ENCODE measurements around the gene JAKMIP2.

Gene JAKMIP2

DNA sequence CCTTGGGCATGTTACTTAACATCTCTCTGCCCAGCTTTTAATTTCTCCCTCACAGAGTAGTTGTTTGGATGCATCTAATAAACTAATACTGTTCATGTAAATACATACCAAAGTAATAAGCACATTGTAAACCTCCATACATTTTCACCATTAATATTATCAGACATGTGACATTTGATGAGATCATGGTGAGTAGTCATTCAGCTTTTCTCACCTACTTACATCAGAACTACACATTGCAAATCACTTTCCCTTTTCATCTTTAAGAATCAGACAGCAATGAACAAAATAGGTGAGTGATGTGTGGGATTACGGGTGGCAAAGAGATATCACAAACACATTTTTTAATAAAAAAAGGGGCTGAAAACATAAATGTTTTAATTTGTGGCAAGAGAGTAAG is 89.3 kb downstream of the JAKMIP2 start:
- no peak for DNase-seq

DNA sequence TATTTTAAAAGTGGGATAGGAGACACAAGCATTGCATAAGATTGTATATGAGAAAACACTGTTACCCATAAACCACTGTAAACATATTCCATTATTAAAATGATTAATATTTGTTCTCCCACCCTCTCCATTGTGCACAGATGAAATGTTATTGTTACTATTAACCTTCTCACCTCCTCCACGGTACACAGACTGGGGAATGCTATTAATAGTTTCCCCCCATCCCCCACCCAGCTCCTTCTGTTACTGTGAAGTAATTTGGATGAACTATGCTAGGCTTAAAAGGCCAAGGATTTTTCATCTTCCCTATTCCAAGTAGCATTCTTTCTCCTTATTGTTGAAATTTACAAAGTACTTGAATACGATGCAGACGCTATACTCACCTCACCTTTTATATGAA is 91.4 kb downstream of the JAKMIP2 start:
- no peak for DNase-seq

DNA sequence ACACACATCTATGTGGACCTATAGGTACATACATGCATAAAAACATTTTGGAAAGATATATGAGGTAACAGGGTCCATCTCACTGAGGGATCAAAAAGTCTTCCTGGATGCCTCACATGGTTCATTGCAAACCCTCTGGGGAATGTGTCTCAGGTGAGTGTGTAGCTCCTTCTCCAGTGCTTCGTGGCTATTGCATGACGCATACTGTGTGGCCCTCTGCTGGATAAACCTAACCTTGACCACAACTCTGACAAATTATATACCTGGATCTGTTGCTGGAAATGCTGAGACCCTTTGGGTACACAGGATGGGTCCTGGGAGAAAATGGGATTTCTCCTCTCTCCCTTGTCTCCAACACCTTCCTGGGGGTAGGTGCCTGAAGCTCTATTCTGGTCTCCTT is 91.9 kb downstream of the JAKMIP2 start:
- DNase-seq = no peak

DNA sequence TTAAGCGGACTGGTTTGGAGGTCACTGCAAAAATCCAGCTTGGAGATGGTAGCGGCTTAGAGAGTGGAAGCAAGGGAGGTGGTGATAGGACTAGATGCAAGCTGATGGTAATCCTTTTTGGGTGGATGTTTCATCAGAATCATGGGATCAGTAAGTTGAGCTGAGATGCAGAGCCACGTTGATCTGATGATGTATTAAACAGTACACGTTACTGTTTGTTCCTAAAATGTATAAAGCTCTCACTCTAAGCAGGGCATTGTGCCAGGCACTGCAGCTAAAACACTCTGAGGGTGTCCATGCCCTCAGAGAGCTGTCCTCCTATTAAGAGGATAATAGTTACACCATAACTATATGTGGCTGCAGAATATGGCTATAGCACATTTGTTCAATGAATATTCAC is 93.1 kb downstream of the JAKMIP2 start:
- DNase-seq = no peak

DNA sequence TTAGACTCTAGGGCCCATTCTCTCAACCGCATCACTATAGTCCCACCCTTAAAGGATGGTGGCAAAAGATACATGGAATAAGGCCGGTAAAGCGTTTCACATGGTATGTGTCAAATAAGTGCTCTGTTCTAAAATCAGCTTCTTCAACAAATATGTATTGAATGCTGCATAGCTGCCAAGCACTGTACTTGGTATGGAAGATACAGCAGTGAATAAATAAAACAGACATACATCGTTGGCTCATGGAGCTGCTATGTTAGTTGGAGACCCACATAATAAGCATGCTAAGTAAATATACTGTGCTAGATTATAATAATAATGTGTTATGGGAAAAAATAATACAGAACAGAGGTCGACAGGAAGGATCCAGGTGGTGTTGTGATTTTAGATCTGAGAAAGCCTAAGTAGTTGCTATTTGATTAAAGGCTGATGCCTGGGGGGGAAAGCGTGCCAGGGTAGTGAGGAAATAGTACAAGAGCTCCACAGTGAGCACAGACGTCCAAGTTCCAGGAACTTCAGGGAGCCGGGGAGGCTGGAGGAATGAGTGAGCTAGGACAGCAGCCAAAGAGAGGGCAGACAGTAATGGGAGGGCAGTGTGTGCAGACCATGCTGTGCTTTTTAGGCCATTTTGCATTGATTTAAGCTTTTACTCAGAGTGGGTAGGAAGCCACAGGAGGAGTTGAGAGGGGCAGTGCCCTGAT is 93.7 kb downstream of the JAKMIP2 start:
- DNase-seq = no peak

DNA sequence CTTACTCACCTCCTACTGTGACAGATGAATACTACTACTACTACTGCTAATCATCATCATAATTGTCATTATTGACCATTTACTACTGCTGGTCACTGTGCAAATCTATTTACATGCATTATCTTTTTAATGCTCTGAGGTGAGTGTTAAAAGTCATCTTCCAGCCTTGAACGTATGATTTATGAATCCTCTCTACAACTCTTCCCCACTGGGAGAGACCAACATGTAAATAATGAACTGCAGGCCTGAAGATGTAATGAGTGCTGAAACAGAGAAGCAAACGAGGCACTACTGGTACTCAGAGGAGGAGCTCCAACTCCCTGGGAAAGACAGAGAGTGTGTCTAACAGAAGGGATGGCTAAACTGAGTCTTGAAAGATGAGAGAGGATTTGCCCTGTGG is 95.4 kb downstream of the JAKMIP2 start:
- DNase-seq = no peak

DNA sequence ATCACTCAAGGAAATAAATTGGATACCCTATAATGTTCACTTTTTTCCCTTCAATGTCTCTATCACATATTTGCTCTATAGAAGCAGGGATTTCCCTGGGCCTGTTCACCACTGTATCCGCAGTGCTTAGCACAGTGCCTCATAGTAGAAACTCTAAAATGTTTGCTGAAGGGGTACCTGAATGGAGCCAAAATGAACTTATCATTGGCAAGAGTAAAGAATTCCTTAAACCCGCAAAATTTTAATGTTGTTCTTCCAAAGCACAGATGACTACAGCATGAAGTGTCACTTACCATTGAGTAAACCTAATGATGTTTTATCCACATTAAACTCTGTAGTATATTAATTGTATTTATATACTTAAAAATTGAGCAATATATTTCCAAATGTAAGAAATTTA is 96.1 kb downstream of the JAKMIP2 start:
- no peak for DNase-seq

DNA sequence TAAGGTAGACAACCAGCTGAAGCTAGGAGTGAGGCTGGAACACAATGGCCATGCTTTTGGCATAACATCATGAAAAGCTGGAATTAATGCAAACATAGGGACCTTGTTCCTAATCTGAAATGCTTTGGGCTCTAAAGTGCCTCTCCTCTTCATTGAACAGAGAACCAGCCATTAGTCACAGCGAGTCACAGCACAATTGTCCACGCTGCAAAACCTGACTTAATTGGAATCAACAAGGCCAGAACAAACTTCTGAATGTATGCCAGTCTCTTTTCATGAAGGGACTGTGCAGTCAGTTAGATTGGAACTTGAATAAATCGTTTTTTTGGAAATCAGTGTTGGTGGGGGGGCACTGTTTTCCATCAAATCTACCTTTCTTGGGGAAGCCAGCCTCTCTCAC is 96.5 kb downstream of the JAKMIP2 start:
- no peak for DNase-seq

DNA sequence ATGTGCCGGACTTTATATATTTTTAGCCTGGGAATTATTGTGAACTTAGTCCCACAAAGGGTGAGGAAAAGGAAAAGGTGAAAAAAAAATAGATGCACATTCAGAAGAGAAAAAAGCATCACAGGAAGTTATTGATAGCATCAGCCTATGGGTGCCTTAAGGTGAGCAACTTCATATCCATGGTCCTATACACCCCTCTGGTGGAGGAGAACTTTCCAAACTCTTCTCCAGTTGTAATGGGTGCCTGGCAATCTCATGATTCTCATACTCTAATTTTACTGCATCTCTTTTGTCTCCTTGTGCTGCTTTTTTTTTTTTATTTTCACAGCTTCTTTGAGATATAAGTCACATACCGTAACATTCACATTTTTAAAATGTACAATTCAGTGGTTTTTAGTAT is 107.4 kb downstream of the JAKMIP2 start:
- DNase-seq = no peak

DNA sequence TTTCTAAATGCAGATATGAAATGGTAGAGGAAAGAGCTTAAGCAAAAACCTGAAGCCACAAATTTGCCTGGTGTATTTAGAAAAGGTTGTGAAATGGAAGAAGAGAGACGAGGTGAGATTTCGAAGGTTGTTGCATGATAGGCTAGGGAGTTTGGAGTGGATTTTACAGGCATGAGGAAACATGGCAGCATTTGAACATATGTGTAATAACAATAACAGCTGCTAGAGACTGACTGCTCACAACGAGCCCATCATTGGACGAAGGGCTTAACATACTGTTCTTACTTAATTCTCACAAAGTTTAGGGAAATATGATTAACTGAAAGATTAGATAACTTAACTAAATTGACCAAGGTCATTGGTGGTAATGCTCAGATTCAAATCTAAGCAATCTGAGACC is 108.1 kb downstream of the JAKMIP2 start:
- no peak for DNase-seq

DNA sequence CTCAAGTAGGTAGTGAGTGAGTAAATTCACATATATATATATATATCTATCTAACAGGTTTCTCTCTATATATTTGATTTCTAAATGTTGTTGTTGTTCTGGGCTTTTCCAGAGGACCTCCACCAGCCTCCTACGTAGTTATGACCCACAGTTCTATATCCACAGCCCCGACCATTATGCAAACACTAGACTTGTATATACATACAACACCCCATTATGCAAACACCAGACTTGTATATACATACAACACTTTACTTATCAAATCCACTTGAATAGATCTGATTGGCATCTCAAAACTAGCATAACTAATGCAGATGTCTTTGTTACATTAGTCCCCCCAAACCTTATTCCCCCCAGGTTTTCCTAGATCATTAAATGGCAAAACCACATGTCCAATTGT is 108.7 kb downstream of the JAKMIP2 start:
- no peak for DNase-seq

DNA sequence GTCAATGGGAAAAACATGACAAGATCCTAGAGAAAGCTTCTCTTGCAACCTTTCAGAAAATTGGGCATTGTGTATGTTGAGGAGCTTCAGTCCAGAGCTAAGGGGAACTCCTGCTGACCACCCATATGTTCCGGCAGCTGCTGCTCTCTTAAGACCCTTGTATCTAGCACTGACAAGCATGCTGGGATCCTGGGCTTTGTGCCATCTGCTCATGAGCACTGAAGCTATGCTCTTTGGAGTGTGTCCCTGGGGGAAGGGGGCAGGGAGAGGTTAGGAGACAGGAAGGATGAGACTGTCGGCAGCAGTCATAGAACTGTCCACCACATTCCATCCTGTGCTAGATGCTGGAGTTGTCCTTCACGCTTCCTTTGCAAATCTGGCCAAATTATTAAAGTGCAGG is 109.3 kb downstream of the JAKMIP2 start:
- DNase-seq = no peak

DNA sequence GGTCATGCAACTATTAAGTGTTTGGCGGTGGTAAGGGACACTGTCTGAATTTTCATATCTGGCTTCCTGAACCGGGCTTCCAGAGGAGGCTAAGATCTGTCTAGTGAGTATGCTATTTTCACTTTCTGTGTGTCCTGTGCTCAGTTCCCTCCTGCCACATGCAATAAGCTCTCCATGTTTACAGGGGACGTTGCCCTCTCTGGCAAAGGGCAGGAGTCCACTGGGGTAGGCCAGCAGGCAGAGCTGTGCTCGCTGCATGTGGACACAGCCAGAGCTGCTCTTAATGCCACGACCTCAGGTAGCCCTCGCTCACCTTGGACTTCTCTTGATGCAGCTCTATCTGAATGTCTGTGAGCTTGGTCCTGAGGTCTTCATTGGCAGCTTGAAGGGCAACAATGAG is 111.2 kb downstream of the JAKMIP2 start:
- DNase-seq = no peak

DNA sequence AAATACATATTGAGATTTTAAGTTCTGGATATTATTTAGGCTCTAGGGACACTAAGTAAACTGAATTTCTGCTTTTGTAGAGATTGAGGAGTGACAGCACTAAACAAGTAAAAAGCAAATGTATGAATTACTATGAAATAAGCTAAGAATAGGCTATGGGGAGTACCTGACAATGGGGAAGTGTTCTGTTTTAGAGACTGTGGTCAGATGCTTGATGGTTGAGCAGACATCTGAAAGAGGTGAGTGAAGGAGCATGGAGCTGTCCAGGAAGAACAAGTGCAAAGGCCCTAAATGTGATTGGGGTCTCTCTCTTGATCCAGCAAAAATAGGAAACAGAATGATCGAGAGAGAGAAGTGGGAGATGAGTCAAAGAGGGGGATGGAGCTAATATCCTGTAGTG is 111.7 kb downstream of the JAKMIP2 start:
- no peak for DNase-seq

DNA sequence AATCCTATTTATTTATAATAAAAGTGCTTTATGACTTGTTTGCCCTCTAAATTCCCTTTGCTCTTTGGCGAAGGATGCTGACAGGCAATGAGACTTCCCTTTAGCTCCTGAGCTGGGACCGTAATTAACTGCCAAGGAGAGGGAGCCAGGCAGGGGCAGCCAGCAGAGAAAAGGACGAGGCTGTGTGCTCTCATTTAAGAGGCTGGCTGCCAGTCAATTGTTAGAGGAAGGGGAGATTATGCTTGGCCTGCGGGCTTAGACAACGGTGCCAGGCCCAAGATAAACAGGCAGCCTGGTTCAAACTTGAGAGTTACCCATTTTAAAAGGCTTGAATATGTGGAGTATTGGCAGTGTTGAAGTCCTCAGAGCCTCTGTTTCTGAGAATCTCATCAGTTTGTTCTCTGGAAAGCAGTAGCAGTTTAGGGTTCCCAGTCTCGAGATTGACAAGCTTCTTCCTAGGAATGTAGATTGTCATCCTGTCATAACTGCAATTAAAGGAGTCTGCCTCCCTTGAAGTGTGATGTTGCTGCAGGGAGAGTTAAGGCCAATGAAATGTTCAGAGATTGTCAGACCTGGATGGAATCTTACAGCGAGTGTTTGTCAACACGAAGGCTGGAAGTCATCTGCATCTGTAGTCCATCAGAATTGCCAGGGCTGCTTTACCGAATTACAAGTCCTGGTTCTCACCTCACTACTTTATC is 113.2 kb downstream of the JAKMIP2 start:
- DNase-seq = no peak

DNA sequence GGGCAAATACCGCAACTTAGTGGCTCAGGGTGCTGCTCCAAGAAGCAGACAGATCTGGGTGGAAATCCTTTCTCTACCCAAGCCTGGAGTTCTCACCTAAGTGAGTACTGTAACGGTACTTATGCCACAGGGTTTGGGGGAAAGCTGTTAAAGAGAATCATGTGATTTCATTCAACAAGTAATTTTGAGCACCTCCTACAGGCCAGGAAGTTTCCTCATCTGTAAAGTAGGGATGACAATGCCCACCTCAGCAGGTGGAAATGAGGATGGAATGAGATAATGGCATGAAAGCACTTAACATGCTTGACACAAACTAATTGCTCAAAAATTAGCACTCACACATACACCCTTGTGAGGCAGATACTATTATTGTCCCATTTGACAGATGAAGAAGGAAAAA is 114.1 kb downstream of the JAKMIP2 start:
- no peak for DNase-seq

DNA sequence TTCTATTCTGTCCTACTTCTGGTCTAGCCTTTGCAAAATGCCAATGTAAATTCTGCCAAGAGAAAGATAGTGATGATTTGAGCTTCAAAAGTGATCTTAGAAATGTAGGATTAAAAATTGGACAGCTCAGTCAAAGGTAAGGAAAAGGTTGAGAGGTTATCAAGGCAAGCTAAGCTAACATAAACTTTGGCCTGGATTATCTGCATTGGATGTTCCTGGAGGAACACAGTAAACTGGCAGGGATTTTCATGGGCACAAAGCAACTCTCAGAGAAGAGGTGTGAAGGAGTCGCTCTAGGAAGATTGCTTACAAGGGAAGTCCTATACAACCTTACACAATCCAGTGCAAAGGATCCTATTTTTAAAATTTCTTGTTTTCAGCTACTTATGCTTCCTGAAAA is 115.2 kb downstream of the JAKMIP2 start:
- no peak for DNase-seq

DNA sequence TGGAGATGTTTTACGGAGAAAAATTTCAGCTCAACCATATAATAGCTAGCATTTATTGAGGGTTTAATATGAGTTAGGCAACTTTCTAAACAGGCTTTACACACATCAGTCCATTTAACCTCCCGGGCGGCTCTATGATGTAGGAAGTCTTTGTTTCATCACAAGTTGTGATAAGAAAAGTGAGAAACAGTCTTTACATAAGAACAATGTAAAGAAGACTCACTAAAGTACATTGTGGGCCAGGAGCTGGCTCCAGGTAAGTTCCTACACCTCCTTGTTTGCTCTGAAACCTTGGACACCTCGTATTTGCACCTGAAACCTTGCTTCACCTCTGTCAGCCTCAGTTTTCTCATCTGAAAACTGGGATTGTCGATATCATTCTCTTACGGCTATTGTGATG is 116.1 kb downstream of the JAKMIP2 start:
- DNase-seq = no peak

DNA sequence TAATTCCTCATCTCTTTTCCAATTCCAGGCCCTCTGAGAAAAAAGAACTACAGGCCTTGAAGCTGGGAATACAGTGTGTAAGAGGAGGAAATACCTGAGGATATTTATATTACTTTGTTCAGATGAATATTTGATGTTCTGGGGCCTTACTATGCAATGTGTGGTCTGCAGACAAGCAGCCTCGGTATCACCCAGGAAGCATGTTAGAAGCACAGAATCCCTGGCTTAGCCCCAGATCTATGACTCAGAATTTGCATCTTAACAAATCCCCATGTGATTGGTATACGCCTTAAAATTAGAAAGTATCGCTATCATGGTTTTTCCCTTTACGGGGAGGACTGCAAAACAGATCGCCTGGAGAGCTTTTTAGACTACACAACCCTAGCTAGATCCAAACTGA is 121.0 kb downstream of the JAKMIP2 start:
- DNase-seq = no peak

DNA sequence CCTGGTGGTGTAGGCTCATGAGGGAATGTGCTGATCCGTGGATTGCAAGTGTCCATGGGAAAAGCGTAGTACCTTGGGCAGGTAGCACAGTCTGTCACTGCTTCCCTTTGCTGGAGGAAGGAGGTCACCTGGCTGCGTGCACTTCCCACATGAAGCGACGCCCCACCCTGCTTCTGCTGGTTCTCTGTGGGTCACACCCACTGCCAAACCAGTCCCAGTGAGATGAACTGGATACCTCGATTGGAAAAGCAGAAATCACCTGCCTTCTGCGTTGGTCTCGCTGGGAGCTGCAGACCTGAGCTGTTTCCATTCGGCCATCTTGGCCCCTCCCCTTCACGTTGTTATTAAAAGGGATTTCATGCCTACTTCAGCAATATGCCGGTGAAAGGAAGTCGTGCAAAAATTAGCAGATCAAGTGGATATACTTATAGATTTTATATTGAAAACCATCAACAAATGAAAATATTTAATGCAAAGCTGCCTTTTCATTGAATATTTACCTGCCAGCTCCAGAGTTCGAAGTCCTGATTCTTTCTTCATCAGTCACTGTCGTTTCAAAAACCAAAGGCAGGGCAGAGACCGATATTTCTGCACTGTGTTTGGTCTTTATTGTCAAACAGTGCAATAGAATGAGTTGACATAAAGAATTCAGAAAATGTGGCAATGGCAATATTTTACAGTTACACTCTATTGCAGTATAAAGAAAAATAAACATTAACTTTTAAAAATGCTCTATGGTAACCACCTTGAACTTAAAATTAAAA is 123.2 kb downstream of the JAKMIP2 start:
- no peak for DNase-seq

DNA sequence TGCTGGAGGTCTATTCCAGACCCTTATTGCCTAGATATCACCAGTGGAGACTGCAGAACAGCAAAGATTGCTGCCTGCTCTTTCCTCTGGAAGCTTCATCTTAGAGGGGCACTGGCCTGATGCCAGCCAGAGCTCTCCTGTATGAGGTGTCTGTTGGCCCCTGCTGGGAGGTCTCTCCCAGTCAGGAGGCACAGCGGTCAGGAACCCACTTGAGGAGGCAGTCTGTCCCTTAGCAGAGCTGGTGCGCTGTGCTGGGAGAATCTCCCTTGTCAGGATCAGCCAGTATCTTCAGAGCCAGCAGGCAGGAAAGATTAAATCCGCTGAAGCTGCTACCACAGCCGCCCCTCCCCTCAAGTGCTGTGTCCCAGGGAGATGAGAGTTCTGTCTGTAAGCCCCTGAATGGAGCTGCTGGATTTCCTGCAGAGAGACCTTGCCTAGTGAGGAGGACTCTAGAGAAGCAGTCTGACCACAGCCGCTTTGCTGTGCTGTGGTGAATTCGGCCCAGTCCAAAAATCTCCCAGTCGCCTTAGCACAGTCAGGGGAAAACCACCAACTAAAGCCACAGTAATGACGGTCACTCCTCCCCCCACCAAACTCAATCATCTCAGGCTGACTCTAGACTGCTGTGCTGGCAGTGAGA is 124.1 kb downstream of the JAKMIP2 start:
- no peak for DNase-seq

DNA sequence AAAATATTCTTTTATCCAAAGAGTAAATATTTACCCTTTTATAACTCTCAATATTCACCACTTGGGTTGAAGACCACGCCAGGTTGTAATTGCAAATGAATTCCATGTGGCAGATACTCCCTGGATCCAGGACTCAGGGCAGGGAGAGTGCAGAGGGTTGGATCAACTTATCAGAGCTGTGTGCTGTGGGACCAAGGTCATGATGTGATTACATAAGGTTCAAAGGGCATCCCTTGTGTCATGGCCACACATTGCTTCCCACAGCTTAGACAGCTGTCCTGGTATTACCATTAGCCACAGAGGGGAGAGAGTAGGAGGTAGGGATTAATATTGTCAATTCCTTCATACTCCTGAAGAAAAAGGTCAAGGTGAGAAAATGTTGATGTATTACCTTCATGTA is 133.9 kb downstream of the JAKMIP2 start:
- no peak for DNase-seq

DNA sequence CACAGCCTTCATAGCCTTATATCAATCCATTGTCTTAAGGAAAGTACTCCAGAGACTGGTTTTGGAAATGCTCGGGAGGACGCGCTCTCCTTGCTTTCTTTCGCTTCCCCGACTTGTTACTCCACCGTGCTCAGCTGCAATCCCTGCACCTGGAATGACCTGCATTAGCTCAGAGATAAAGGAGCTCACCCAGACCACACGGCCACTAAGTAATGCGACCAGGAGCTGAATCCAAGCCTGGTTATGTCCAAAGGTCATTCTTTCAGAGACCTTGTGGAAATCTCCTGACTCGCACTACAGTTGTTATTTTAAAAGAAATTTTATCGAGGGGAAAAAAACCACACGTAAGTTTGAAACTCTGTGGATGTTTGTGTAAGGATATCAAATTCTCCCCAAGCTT is 137.3 kb downstream of the JAKMIP2 start:
- DNase-seq = no peak

DNA sequence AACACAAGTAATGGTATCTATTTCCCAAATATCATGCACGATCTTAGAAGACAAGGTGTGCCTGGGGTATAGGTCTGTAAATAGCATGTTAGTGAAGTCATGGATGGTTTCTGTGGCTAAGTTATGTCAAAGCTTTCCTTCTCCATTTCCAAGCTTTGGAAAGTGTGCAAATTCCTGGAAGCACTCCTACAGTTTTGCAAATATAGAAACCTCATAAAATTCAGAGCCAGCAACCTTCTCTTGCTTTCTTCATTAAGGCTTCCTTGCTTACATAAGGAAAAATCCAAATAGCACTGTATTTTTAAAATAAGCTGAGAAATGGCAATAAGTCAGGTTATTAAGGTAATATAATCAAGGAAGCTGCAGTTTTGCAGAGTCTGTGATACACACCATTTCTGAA is 138.1 kb downstream of the JAKMIP2 start:
- no peak for DNase-seq
